Measurements from ENCODE around the gene CAPZA1. TPM values are rescaled to one million over a fixed set of nuclear protein-coding genes. Genes with fewer than 3 reads are reported as not detected.

The CAPZA1 gene
- total RNA-seq, 1 donor from 2014 or later, result 128 TPM

GRCh38 chr1:112687785-112688496, 68.3 kb downstream of the CAPZA1 start:
- peak overlapping the region; percentile 69 for H3K27ac Mint-ChIP-seq
- H3K27me3 Mint-ChIP-seq, result no peaks in the 10 kb centered on the region
- peaks cover 19% of the 10 kb centered on the region for H3K36me3 Mint-ChIP-seq
- H3K9me3 Mint-ChIP-seq, result no peaks in the 10 kb centered on the region
- DNase-seq (ENCODE audit: extremely low spot score, unreplicated experiment), result no peak
- H3K4me1 Mint-ChIP-seq (ENCODE audit: unreplicated experiment), result peaks cover 24% of the 10 kb centered on the region
- no peak for TF ChIP-seq CTCF (conservative IDR thresholded peaks at IDR 0.05)
- H3K4me3 Mint-ChIP-seq, result peak overlapping the region; percentile 23

- no peak for TF ChIP-seq CTCF (conservative IDR thresholded peaks at IDR 0.05)
- DNase-seq (ENCODE audit: extremely low spot score, unreplicated experiment), result no peak
- Mint-ChIP-seq H3K27ac (peak overlapping the region; percentile 68), H3K4me1 (ENCODE audit: unreplicated experiment) (peaks cover 24% of the 10 kb centered on the region), H3K9me3 (no peaks in the 10 kb centered on the region), H3K36me3 (peaks cover 22% of the 10 kb centered on the region), H3K27me3 (no peaks in the 10 kb centered on the region), H3K4me3 (no peak overlapping the region)
These were observed 69.2 kb downstream of the CAPZA1 start for GRCh38 chr1:112688781-112689193.

- Mint-ChIP-seq H3K36me3 (peaks cover 22% of the 10 kb centered on the region), H3K4me3 (no peak overlapping the region), H3K27ac (peak overlapping the region; percentile 68), H3K4me1 (ENCODE audit: unreplicated experiment) (peaks cover 24% of the 10 kb centered on the region), H3K27me3 (no peaks in the 10 kb centered on the region), H3K9me3 (no peaks in the 10 kb centered on the region)
- no peak for TF ChIP-seq CTCF (conservative IDR thresholded peaks at IDR 0.05)
- no peak for DNase-seq (ENCODE audit: extremely low spot score, unreplicated experiment)
These were observed 69.7 kb downstream of the CAPZA1 start for GRCh38 chr1:112689196-112689841.

- Mint-ChIP-seq H3K4me3 (no peak overlapping the region), H3K27me3 (no peaks in the 10 kb centered on the region), H3K9me3 (no peaks in the 10 kb centered on the region), H3K27ac (no peak overlapping the region), H3K36me3 (peaks cover 22% of the 10 kb centered on the region), H3K4me1 (ENCODE audit: unreplicated experiment) (peaks cover 24% of the 10 kb centered on the region)
- no peak for DNase-seq (ENCODE audit: extremely low spot score, unreplicated experiment)
- no peak for TF ChIP-seq CTCF (conservative IDR thresholded peaks at IDR 0.05)
These were observed 70.2 kb downstream of the CAPZA1 start for GRCh38 chr1:112689842-112690237.

GRCh38 chr1:112692681-112693080, 73.0 kb downstream of the CAPZA1 start:
- H3K4me1 Mint-ChIP-seq (ENCODE audit: unreplicated experiment), result peaks cover 14% of the 10 kb centered on the region
- no peaks in the 10 kb centered on the region for H3K9me3 Mint-ChIP-seq
- no peak for DNase-seq (ENCODE audit: extremely low spot score, unreplicated experiment)
- TF ChIP-seq CTCF (conservative IDR thresholded peaks at IDR 0.05), result no peak
- H3K36me3 Mint-ChIP-seq, result peaks cover 19% of the 10 kb centered on the region
- no peaks in the 10 kb centered on the region for H3K27me3 Mint-ChIP-seq
- no peak overlapping the region for H3K4me3 Mint-ChIP-seq
- H3K27ac Mint-ChIP-seq, result no peak overlapping the region
